AG04449 (cell line): ENCODE results near the gene TRIM26.

Experiments used
- CTCF ChIA-PET: fragments of 350-600 bp; formaldehyde crosslinking; extraction: SDS; loops from one replicate; lab custom pipeline; 2021; ENCODE audit warnings: antibody characterized with exemption; lab: Yijun Ruan, JAX
- POLR2A ChIA-PET: fragments of 400-600, 350-600 bp; formaldehyde crosslinking; extraction: SDS; loops from one replicate; lab custom pipeline; 2020; ENCODE audit warnings: antibody characterized with exemption, inconsistent platforms; lab: Yijun Ruan, JAX
- DNase-seq: peaks from one replicate; pipeline ENCODE4 v3.0.0-alpha.2; 2010; ENCODE audit warnings: low read depth, low spot score
- H3K4me3 ChIP-seq: 2 replicates; pipeline ENCODE4 v1.5.1; 2011; ENCODE audit warnings: low read depth, mild to moderate bottlenecking, control low read depth, low read length
- TF ChIP-seq, protein P1 (sequence below): IDR thresholded peaks from one replicate; pipeline ENCODE4 v1.5.1; 2011; ENCODE audit warnings: mild to moderate bottlenecking, moderate library complexity, low read length, control low read depth, inconsistent platforms; ENCODE audit not compliant: insufficient read depth; ENCODE audit errors: missing control alignments

Gene TRIM26

GRCh38 chr6:30198166-30199084, 14.8 kb downstream of the TRIM26 start:
- CTCF ChIA-PET = no interaction called here
- H3K4me3 ChIP-seq = no peak overlapping the region
- POLR2A ChIA-PET = no interaction called here
- no peak for DNase-seq
- TF ChIP-seq, protein P1, sequence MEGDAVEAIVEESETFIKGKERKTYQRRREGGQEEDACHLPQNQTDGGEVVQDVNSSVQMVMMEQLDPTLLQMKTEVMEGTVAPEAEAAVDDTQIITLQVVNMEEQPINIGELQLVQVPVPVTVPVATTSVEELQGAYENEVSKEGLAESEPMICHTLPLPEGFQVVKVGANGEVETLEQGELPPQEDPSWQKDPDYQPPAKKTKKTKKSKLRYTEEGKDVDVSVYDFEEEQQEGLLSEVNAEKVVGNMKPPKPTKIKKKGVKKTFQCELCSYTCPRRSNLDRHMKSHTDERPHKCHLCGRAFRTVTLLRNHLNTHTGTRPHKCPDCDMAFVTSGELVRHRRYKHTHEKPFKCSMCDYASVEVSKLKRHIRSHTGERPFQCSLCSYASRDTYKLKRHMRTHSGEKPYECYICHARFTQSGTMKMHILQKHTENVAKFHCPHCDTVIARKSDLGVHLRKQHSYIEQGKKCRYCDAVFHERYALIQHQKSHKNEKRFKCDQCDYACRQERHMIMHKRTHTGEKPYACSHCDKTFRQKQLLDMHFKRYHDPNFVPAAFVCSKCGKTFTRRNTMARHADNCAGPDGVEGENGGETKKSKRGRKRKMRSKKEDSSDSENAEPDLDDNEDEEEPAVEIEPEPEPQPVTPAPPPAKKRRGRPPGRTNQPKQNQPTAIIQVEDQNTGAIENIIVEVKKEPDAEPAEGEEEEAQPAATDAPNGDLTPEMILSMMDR = no peak

- TF ChIP-seq, protein P1 = no peak
- POLR2A ChIA-PET = interaction anchor here (1.0 kb wide), 1 partner anchor 9 kb away, joined by 3 read pairs; no protein-coding TSS in a partner anchor
- no peak overlapping the region for H3K4me3 ChIP-seq
- DNase-seq = no peak
- CTCF ChIA-PET = interaction anchor here (1.1 to 1.6 kb wide), 3 partner anchors 9 to 65 kb away, joined by 3 to 4 read pairs (median 3); no protein-coding TSS in a partner anchor
Observed at GRCh38 chr6:30196376-30196775, 16.8 kb downstream of the TRIM26 start.

GRCh38 chr6:30195951-30196350, 17.3 kb downstream of the TRIM26 start:
- POLR2A ChIA-PET = interaction anchor here (1.0 kb wide), 1 partner anchor 9 kb away, joined by 3 read pairs; no protein-coding TSS in a partner anchor
- CTCF ChIA-PET = interaction anchor here (1.1 to 1.6 kb wide), 3 partner anchors 9 to 65 kb away, joined by 3 to 4 read pairs (median 3); no protein-coding TSS in a partner anchor

DNA sequence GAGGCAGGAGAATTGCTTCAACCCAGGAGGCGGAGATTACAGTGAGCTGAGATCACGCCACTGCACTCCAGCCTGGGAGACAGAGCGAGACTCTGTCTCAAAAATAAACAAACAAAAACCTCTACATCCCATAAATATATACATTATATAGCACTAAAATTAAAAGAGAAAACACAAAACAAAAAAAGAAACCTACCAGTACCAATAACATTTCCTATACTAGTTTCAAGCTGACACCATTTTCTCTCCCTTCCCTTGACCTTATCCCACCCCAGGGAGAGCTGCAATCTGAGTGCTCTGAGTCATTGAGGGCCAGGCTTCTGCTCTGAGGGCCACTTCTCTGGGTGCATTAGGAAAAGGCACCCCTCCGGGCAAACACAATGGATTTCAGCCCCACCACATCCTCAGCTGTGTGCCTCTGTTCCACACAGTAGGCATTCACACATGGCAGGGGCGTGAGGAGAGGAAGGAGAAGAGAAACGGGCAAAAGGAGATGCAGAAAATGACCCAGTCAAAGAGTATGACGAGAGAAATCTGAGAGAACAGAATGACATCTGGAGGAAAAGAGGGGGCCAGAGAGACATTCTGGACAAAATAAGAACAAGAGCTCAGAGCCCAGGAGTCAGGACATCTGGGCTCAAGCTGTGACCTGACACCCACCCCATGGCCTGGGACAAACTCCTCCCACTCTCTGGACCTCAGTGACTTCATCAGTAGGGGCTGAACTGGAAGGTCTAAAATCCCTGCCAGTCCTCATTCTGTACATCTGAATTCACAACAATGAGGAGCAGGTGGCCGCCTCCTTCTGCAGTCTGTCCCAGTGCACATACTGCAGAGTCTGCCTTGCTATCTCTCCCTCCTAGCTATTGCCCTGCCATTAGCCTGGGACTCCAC, 18.2 kb downstream of the TRIM26 start:
- no peak for DNase-seq
- ChIA-PET POLR2A (no interaction called here), CTCF (interaction anchor here (0.8 to 1.6 kb wide), 6 partner anchors 10 to 64 kb away, joined by 3 to 4 read pairs (median 3); no protein-coding TSS in a partner anchor)
- TF ChIP-seq, protein P1 = no peak
- H3K4me3 ChIP-seq = no peak overlapping the region

More at GRCh38 chr6:30195951-30196350, 17.3 kb downstream of the TRIM26 start:
- TF ChIP-seq, protein P1 = no peak
- H3K4me3 ChIP-seq = no peak overlapping the region
- DNase-seq = no peak

DNA sequence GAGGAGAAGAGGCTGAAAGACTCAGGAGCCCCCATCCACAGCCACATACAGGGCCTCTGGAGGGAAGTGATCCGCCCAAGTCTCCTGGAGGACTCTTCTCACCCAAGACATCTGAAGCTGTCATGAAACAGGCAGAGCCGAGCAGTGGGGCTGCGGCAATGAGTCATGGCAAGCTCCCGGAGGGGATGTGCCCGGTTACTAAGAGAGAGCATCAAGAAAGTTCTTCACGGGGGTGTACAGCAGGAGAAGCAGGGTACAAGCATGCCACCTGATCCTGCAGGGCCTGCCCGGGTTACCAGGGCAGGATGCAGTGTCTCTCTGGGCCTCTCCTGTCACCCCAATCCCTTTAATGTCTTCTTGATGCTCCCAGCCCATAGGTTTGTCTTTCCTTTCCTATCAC, 21.1 kb downstream of the TRIM26 start:
- ChIA-PET POLR2A (no interaction called here), CTCF (no interaction called here)
- H3K4me3 ChIP-seq = no peak overlapping the region
- no peak for DNase-seq
- TF ChIP-seq, protein P1 = no peak

GRCh38 chr6:30188541-30188940, 24.7 kb downstream of the TRIM26 start:
- CTCF ChIA-PET = interaction anchor here (1.2 kb wide), 2 partner anchors 15 to 18 kb away, joined by 3 read pairs; no protein-coding TSS in a partner anchor
- TF ChIP-seq, protein P1 = no peak
- DNase-seq = no peak
- H3K4me3 ChIP-seq = no peak overlapping the region
- POLR2A ChIA-PET = no interaction called here
